Hepatocyte (in vitro differentiated cells): ENCODE measurements around the gene MCRIP2.

Experiments used
- CTCF ChIP-seq: fragments of 200-600 bp; sonication (generic); IDR thresholded peaks from 2 replicates; pipeline ENCODE4 v1.5.1; 2016; ENCODE audit warnings: antibody characterized with exemption, mild to moderate bottlenecking; ENCODE audit not compliant: poor library complexity
- EZH2phosphoT487 ChIP-seq: fragments of 200-600 bp; sonication (generic); IDR thresholded peaks from one replicate; pipeline ENCODE4 v1.6.1; 2018; ENCODE audit warnings: antibody characterized with exemption, mild to moderate bottlenecking, low read depth, moderate library complexity; ENCODE audit not compliant: unreplicated experiment, severe bottlenecking

GRCh38 chr16:593807-594206, 47.8 kb upstream of the MCRIP2 start:
- TF ChIP-seq CTCF (no peak), EZH2phosphoT487 (no peak)
